HUES64 (cell line): ENCODE measurements around the gene MAP3K19.
"Not testable (repeated sequence)": the region's sequence is repeated elsewhere in the genome, so short reads cannot be mapped to it uniquely, and the experiment has no call there.

Source experiments
- H3K27ac ChIP-seq: 2 replicates; pipeline ENCODE4 v1.7.0; 2013; ENCODE audit warnings: low read depth, low read length, inconsistent platforms
- H3K27me3 ChIP-seq: 2 replicates; pipeline ENCODE4 v1.6.1; 2013; ENCODE audit warnings: mild to moderate bottlenecking, low read length; ENCODE audit not compliant: insufficient read depth
- H3K36me3 ChIP-seq: 2 replicates; pipeline ENCODE4 v1.6.1; 2013; ENCODE audit warnings: mild to moderate bottlenecking, low read length; ENCODE audit not compliant: insufficient read depth
- H3K4me1 ChIP-seq: 2 replicates; pipeline ENCODE4 v1.6.1; 2013; ENCODE audit warnings: mild to moderate bottlenecking, low read length, moderate library complexity; ENCODE audit not compliant: insufficient read depth
- H3K4me3 ChIP-seq: 2 replicates; pipeline ENCODE4 v1.5.1; 2013; ENCODE audit warnings: mild to moderate bottlenecking, low read length, moderate library complexity
- H3K9ac ChIP-seq: 2 replicates; pipeline ENCODE4 v1.6.1; 2013; ENCODE audit warnings: mild to moderate bottlenecking, low read depth, low read length
- H3K9me3 ChIP-seq: 2 replicates; pipeline ENCODE4 v1.6.1; 2013; ENCODE audit warnings: low read depth, low read length; ENCODE audit not compliant: insufficient read depth
- WGBS: fragments of 150-250, 120-280 bp; methylation state at CpG from one replicate; pipeline ENCODE4 v1.1.7; 2013; ENCODE audit warnings: missing lambda C conversion rate; 5-methylcytosine and 5-hydroxymethylcytosine counted together

The MAP3K19 gene

GRCh38 chr2:135050684-135051083 lies 3.4 kb upstream of the MAP3K19 start:
- Histone ChIP-seq H3K9me3 (no peaks in the 10 kb centered on the region), H3K4me3 (no peak overlapping the region), H3K27ac (no peak overlapping the region), H3K27me3 (no peaks in the 10 kb centered on the region), H3K9ac (no peak overlapping the region), H3K36me3 (0 out of 2 replicates have a peak, but pooled peaks cover 7% of the 10 kb centered on the region), H3K4me1 (peaks cover 6% of the 10 kb centered on the region; the same call in 1 of the 2 replicates)
- WGBS = 93% methylated on average over 6 of the region's 6 CpGs

GRCh38 chr2:135050132-135050531 lies 2.9 kb upstream of the MAP3K19 start:
- 0 out of 2 replicates have a peak, but pooled peaks cover 3% of the 10 kb centered on the region for H3K36me3 ChIP-seq
- no peak overlapping the region for H3K4me3 ChIP-seq
- no peaks in the 10 kb centered on the region for H3K27me3 ChIP-seq
- H3K9ac ChIP-seq = no peak overlapping the region
- H3K9me3 ChIP-seq = no peaks in the 10 kb centered on the region
- 90% methylated on average over 3 of the region's 3 CpGs for WGBS
- no peak overlapping the region for H3K27ac ChIP-seq
- peaks cover 6% of the 10 kb centered on the region; the same call in 1 of the 2 replicates for H3K4me1 ChIP-seq

GRCh38 chr2:135048122-135048521 lies 875 bp upstream of the MAP3K19 start:
- 0 out of 2 replicates have a peak, but pooled peaks cover 3% of the 10 kb centered on the region for H3K4me1 ChIP-seq
- H3K27ac ChIP-seq = no peak overlapping the region
- H3K9me3 ChIP-seq = no peaks in the 10 kb centered on the region
- 99% methylated on average over 6 of the region's 6 CpGs for WGBS
- no peak overlapping the region for H3K9ac ChIP-seq
- H3K27me3 ChIP-seq = no peaks in the 10 kb centered on the region
- H3K4me3 ChIP-seq = no peak overlapping the region
- H3K36me3 ChIP-seq = no peaks in the 10 kb centered on the region

- no peaks in the 10 kb centered on the region for H3K4me1 ChIP-seq
- WGBS = no CpG with 5 or more reads among the region's 2 CpGs
- H3K27me3 ChIP-seq = no peaks in the 10 kb centered on the region
- no peak overlapping the region for H3K9ac ChIP-seq
- H3K4me3 ChIP-seq = no peak overlapping the region
- H3K27ac ChIP-seq = no peak overlapping the region
- no peaks in the 10 kb centered on the region for H3K9me3 ChIP-seq
- no peaks in the 10 kb centered on the region for H3K36me3 ChIP-seq
Measured at GRCh38 chr2:135043345-135043744, 3.9 kb downstream of the MAP3K19 start.

GRCh38 chr2:135037831-135038230 lies 9.4 kb downstream of the MAP3K19 start:
- H3K27me3 ChIP-seq = no peaks in the 10 kb centered on the region
- no peaks in the 10 kb centered on the region for H3K4me1 ChIP-seq
- 92% methylated on average over 3 of the region's 3 CpGs for WGBS
- no peak overlapping the region for H3K4me3 ChIP-seq
- no peaks in the 10 kb centered on the region for H3K9me3 ChIP-seq
- no peak overlapping the region for H3K9ac ChIP-seq
- no peaks in the 10 kb centered on the region for H3K36me3 ChIP-seq
- H3K27ac ChIP-seq = no peak overlapping the region

GRCh38 chr2:135033216-135033615 lies 14.0 kb downstream of the MAP3K19 start:
- H3K27me3 ChIP-seq, H3K36me3 ChIP-seq, H3K9me3 ChIP-seq, H3K9ac ChIP-seq, H3K4me1 ChIP-seq, H3K4me3 ChIP-seq, H3K27ac ChIP-seq: not testable (repeated sequence)
- whole genome bisulfite sequencing = 94% methylated on average over 13 of the region's 33 CpGs

- Histone ChIP-seq H3K4me1 (no peaks in the 10 kb centered on the region), H3K9me3 (no peaks in the 10 kb centered on the region), H3K27me3 (no peaks in the 10 kb centered on the region), H3K9ac (no peak overlapping the region), H3K27ac (no peak overlapping the region), H3K36me3 (no peaks in the 10 kb centered on the region), H3K4me3 (no peak overlapping the region)
- 96% methylated on average over 1 of the region's 1 CpG for WGBS
Measured at GRCh38 chr2:135030826-135031225, 16.4 kb downstream of the MAP3K19 start.

GRCh38 chr2:135029481-135030134 lies 17.6 kb downstream of the MAP3K19 start:
- no peaks in the 10 kb centered on the region for H3K36me3 ChIP-seq
- H3K4me3 ChIP-seq = no peak overlapping the region
- no peaks in the 10 kb centered on the region for H3K4me1 ChIP-seq
- no peaks in the 10 kb centered on the region for H3K27me3 ChIP-seq
- H3K9me3 ChIP-seq = no peaks in the 10 kb centered on the region
- H3K27ac ChIP-seq = no peak overlapping the region
- 75% methylated on average over 2 of the region's 2 CpGs for WGBS
- no peak overlapping the region for H3K9ac ChIP-seq

- WGBS = 96% methylated on average over 5 of the region's 5 CpGs
- no peaks in the 10 kb centered on the region for H3K9me3 ChIP-seq
- no peak overlapping the region for H3K27ac ChIP-seq
- no peaks in the 10 kb centered on the region for H3K27me3 ChIP-seq
- no peaks in the 10 kb centered on the region for H3K4me1 ChIP-seq
- no peak overlapping the region for H3K4me3 ChIP-seq
- H3K9ac ChIP-seq = no peak overlapping the region
- H3K36me3 ChIP-seq = no peaks in the 10 kb centered on the region
Measured at GRCh38 chr2:135023886-135024485, 23.3 kb downstream of the MAP3K19 start.

GRCh38 chr2:135022952-135023880 lies 24.0 kb downstream of the MAP3K19 start:
- Histone ChIP-seq H3K27me3 (no peaks in the 10 kb centered on the region), H3K4me3 (no peak overlapping the region), H3K27ac (no peak overlapping the region), H3K4me1 (no peaks in the 10 kb centered on the region), H3K9ac (no peak overlapping the region), H3K36me3 (no peaks in the 10 kb centered on the region), H3K9me3 (no peaks in the 10 kb centered on the region)
- WGBS = 91% methylated on average over 10 of the region's 10 CpGs

GRCh38 chr2:135021618-135022017 lies 25.6 kb downstream of the MAP3K19 start:
- Histone ChIP-seq H3K9me3 (no peaks in the 10 kb centered on the region), H3K36me3 (no peaks in the 10 kb centered on the region), H3K27ac (no peak overlapping the region), H3K4me3 (no peak overlapping the region), H3K9ac (no peak overlapping the region), H3K27me3 (no peaks in the 10 kb centered on the region), H3K4me1 (no peaks in the 10 kb centered on the region)
- whole genome bisulfite sequencing = 90% methylated on average over 1 of the region's 1 CpG
